Keratinocyte (primary cell): ENCODE results near the gene LYL1.

ENCODE experiments used
- CTCF ChIP-seq, 3 experiments: IDR thresholded peaks in 1 of 3; conservative IDR thresholded peaks in 1 of 3; optimal IDR thresholded peaks in 1 of 3; 2 replicates in 2 of 3; 3 replicates in 1 of 3; pipeline versions ENCODE3 to v1.5.1; 2011; ENCODE audit warnings: low read length in 3 of 3, mild to moderate bottlenecking in 3 of 3, moderate library complexity in 2 of 3, control low read depth in 1 of 3, inconsistent platforms in 1 of 3; ENCODE audit not compliant: insufficient read depth in 2 of 3; ENCODE audit errors: extremely low read depth in 1 of 3
- EZH2 ChIP-seq: IDR thresholded peaks from one replicate; pipeline ENCODE4 v1.6.1; 2012; ENCODE audit warnings: inconsistent platforms, mild to moderate bottlenecking, low read length, moderate library complexity

GRCh38 chr19:13090511-13091231 lies 12.0 kb downstream of the LYL1 start:
- no peak for TF ChIP-seq CTCF (optimal IDR thresholded peaks at IDR 0.05 in 1 of 3, IDR thresholded peaks at IDR 0.05 in 1 of 3, conservative IDR thresholded peaks at IDR 0.05 in 1 of 3; ENCODE audit: extremely low read depth in 1 of 3, insufficient read depth in 2 of 3, low read length in 3 of 3)
- no peak for TF ChIP-seq EZH2
